Right lung (tissue), 5 donors: ENCODE measurements around the gene AFMID. TPM values are rescaled to one million over a fixed set of nuclear protein-coding genes. Genes with fewer than 3 reads are reported as not detected.
"Not testable (repeated sequence)": the region's sequence is repeated elsewhere in the genome, so short reads cannot be mapped to it uniquely, and the experiment has no call there.

Experiments
- DNase-seq, 2 donors: peaks; one replicate each; pipeline ENCODE4 v3.0.0-alpha.2; 2013
- polyA plus RNA-seq, 5 donors: library from polyadenylated mRNA; unstranded; fragments of 120-200 nt; gene quantifications; one replicate each; pipeline versions ENCODE4 v1.2.1 to v1.2.3, GENCODE V29; 2013; ENCODE audit warnings: inconsistent platforms in 1 of 5, low replicate concordance in 1 of 5; ENCODE audit not compliant: insufficient read length in 5 of 5, insufficient read depth in 1 of 5

The AFMID gene
- polyA plus RNA-seq, 5 donors, result 45.4 to 55.4 (median 53.7) TPM

DNA sequence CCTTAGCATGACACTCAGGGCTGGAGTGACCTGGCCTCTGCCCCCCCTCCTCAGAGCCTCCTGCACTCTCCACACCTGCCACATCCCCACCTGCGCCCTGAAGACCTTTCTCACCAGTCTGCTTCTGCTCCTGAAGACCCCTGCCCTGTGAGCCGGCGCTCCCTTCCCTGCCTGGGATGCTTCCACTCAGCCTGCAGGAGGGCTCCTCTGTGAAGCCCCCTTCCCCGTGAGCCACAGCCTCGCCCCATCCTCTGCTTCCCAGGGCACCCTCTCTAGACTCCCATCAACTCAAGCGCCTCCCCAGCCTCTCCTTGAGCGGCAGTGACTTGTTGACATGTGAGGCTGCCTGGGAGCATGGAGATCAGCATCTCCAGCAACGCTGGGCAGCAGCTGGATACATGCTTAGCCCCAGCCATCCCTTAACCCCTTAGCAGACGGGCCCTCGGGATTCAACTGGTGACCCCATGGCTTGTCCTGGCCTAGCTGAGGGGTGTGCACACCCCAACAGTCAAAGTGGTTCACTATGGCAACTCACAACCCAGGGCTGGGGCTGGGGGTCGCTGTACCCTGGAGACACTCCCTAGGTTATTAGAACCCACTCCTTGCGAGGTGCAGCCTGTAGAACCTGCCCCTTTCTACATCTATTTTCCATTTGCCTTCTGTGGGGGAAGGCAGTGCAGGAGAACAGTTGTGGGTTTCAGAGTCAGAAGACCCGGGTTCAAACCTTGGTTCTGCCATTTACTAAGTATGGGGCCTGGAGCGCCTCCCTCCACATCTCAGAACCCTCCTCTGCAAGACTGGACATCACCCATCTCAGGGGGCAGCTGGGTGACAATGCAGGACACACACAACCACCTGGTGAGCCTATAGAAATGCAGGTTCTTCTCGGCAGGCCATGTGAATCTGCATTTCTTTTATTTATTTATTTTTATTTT is 65.8 kb downstream of the AFMID start:
- DNase-seq, result no peak

DNA sequence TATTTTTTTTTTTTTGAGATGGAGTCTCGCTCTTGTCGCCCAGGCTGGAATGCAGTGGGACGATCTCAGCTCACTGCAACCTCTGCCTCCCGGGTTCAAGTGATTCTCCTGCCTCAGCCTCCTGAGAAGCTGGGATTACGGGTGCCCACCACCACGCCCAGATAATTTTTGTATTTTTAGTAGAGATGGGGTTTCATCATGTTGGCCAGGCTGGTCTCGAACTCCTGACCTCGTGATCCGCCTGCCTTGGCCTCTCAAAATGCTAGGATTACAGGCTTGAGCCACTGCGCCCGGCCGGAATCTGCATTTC is 66.4 kb downstream of the AFMID start:
- not testable (repeated sequence) for DNase-seq

DNA sequence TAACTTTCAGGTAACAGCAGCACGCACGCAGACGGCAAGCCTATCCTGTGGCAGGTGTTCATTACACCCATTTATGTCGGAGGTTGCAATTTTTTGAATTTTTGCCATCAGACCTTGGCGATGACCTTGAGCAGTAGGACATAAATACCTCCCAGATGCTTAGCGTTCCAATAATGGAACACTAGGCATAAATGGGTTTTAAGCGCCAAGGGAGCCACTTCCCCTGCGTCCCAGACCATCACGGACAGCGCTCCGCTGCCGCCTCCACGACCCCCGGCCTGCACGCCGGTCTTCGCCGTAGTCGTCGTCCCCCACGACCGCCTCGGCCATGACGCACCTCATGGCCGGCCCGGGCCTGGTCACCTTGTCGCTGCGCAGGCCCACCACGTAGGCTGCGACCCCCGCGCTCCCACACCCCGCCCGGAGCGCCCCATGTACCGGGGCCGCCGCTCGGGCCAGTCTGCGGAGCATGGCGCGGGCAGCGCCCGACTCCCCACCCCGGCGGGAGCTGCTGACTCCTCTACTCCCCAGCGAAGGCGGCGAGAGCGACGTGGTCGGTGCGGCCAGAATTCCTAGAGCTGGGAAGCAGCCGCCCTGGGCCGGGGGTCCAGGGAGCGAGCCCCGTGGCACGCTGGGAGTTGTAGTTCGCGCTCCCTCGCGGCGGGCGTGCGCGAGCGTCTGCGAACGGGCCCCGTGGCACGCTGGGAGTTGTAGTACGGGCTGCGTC is 66.9 kb downstream of the AFMID start:
- peak; percentile 81 to 86 for DNase-seq

DNA sequence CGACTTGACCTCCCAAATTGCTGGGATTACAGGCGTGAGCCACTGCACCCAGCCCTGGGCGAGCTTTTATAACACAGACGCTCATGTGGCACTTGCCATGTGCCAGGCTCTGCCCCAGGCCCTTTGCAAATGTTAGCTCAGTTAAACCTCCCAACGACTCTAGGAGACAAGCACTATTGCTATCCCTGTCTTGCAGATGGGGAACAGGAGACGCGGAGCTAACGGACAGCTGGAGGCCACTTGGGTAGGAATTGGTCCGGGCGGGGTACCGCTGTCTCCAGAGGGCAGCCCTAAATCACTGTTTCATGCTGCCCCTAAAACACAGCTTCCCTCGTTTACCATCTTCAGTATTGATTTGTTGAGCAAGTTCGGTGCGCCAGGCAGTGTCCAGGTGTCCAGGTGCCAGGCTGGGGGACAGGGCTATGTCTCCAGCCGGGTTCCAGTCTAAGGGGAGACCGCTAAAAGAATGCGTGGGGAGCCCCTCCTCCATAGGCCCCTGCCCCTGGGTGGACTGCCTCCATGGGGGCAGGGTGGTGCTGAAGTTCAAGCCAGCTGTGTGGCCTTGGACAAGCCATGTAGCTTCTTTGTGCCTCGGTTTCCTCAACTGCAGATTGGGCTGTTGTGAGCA is 68.0 kb downstream of the AFMID start:
- DNase-seq, result no peak

DNA sequence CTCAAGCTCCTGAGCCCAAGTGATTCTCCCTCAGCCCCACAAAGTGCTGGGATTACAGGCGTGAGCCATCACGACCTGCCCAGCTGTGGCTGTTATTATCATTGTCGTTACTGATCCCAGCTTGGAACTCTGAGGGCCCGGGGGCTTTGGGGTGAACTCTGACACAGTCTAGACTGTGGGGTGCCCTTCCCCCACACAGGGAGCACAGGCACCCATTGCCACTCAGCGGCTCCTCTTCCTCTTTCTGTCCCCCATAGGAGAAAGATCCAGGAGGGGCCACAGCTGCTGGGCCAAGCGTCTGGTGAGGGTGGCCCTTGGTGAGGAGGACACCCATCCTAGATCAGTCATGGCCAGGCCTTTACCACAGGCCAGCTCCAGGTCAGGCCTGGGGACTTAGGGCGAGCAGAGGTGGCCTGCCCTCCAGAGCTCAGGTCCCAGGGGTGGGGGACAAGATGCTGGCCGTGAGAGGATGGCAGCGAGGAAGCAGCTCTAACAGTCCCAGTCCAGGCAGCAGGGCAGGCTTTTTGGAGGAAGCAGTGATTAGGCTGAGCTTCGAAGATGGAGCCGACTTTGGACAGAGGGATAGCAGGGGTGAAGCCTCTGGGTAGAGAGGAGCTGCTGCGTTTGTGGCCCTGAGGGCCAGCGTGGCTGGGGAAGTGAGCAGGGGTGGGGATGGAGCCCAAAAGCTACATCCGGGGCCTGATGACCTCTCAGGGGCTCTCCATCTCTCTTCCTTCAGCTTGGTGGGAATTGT is 69.0 kb downstream of the AFMID start:
- DNase-seq, result no peak

DNA sequence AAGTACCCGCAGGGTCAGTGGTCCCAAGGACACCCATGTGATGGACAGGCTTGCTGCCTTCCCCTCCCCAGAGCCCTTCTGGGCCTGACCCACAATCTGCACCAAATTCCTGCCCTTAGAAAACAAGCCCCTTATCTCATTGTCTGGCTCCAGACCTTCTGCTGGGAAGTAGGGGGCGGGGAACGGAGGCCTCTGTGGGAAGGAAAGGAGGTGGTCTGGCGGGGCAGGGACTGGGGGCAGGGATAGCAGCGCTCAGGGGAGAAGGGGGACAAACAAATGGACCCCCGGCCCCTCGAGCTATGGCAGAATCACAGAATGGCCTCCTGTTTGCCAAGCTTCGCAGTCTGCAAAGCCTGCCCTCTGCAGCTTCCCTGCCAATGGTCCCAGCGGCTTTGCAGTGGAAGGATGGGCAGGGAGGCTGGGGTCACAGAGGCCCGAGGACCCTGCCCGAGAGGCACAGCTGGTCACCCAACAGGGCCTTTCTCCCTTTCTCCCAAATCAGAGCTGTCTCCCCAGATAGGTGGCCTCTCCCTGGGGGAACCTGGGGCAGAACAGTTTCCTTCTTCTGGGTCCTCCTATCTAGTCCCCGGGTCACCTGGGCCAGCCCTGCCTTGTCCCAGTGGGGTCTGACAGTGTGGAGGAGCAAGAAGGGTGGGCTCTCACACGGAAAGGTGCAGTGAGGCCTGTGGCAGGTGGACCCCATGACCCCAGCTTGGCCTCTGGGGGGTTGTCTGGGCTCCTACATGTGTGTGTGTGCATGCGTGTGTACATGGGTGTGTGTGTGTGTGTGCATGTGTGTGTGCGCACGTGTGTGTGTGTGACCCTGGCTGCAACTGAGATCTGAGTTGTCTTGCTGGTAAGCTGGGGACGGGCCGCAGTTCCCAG is 69.8 kb downstream of the AFMID start:
- DNase-seq, result no peak

Other genes starting within 250 kb of the AFMID start
- 10 to 100 TPM; 12.3 to 20.3 (median 14.1) TPM for gene TNRC6C, start 228.7 kb upstream of the AFMID start, polyA plus RNA-seq
- 10 to 100 TPM; 23.7 to 47.7 (median 38.6) TPM for gene TMC6, start 58.6 kb upstream of the AFMID start, polyA plus RNA-seq
- gene TMC8, start 56.6 kb upstream of the AFMID start, polyA plus RNA-seq, result 1 to 10 TPM; 3.8 to 6.9 (median 5.6) TPM
- gene C17orf99, start 41.0 kb upstream of the AFMID start, polyA plus RNA-seq, result 1 to 10 TPM in 1 of 5 donors, under 1 TPM in 4; 0.28 to 1.7 (median 0.55) TPM
- 10 to 100 TPM; 39.1 to 67.7 (median 43.5) TPM for gene SYNGR2, start 18.8 kb upstream of the AFMID start, polyA plus RNA-seq
- gene TK1, start 310 bp upstream of the AFMID start, polyA plus RNA-seq, result 10 to 100 TPM; 24.5 to 39.7 (median 28.4) TPM
- 10 to 100 TPM; 21.7 to 39.2 (median 28.0) TPM for gene BIRC5, start 26.9 kb downstream of the AFMID start, polyA plus RNA-seq
- under 1 TPM; 0.08 to 0.21 (median 0.16) TPM for gene TMEM235, start 44.3 kb downstream of the AFMID start, polyA plus RNA-seq
- gene SOCS3, start 172.7 kb downstream of the AFMID start, polyA plus RNA-seq, result 10 to 100 TPM in 4 of 5 donors, 1 to 10 TPM in 1; 7.5 to 49.2 (median 26.1) TPM
- gene PGS1, start 191.3 kb downstream of the AFMID start, polyA plus RNA-seq, result 10 to 100 TPM; 39.4 to 58.8 (median 54.8) TPM